Measurements from ENCODE around the gene FHIT.

DNA sequence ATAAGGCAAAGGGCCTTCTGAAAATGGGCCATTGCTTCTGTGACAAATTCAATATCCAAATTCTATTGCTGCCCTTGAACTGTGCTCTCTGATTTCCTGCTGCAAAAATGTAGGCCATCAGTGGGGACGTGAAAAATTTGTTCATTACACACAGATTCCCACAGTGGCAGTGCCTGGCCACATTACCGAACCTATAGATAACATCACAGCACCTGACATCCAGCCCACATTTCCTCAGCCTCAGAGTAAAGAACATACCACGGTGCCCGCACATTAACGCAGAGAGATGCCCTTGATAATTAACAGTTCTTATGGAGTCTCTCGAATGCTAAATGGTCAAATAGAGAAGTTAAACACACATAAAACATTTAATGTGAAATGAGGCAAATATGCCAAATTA, 1269.9 kb downstream of the FHIT start:
- TF ChIP-seq POLR2AphosphoS5 (IDR thresholded peaks at IDR 0.05; ENCODE audit: low read depth, low read length) (no peak), TAF1 (IDR thresholded peaks at IDR 0.05; ENCODE audit: borderline replicate concordance, insufficient read depth, low read length) (no peak), SIN3A (IDR thresholded peaks at IDR 0.05; ENCODE audit: borderline replicate concordance, insufficient read depth, low read length) (no peak)
